ENCODE results near the gene FAM234A.

FAM234A gene

DNA sequence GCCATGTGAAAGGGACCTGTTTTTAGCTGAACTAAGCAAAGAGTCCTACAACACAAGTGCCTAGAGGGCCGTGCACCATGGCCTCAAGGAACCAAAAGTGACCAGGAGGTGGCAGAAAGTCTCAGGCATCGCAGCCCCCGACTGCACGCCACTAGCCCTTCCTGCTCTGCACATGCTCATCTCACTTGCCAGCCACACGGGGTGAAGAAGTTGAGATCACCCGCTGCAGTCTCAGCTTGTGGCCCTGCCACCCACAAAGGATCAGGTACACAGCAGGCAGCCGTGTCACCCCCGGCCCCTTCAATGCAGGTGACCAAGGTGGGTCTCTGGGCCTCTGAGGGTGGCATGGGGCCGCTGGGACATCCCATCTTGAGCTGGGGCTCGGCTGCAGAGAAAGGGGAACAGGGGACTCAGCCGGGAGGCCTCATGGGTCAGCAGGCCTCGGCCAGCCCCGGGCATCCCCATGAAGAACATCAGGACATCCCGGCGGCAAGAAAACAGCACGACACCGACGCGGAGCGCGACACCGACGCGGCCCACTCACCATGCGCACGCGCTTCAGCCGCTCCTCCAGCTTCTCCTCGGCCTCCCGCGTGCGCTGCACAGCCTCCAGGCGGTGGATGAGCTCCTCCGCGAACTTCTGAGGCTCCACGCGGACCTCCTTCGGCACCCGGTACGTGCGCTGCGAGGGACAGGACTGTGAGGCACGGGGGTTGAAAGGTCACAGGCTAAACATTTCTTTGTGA, 69.3 kb downstream of the FAM234A start:
- TF ChIP-seq, protein P1, sequence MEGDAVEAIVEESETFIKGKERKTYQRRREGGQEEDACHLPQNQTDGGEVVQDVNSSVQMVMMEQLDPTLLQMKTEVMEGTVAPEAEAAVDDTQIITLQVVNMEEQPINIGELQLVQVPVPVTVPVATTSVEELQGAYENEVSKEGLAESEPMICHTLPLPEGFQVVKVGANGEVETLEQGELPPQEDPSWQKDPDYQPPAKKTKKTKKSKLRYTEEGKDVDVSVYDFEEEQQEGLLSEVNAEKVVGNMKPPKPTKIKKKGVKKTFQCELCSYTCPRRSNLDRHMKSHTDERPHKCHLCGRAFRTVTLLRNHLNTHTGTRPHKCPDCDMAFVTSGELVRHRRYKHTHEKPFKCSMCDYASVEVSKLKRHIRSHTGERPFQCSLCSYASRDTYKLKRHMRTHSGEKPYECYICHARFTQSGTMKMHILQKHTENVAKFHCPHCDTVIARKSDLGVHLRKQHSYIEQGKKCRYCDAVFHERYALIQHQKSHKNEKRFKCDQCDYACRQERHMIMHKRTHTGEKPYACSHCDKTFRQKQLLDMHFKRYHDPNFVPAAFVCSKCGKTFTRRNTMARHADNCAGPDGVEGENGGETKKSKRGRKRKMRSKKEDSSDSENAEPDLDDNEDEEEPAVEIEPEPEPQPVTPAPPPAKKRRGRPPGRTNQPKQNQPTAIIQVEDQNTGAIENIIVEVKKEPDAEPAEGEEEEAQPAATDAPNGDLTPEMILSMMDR (conservative IDR thresholded peaks at IDR 0.05; ENCODE audit: low read depth, low read length), result peak; percentile 19
- no peak overlapping the region for H3K4me3 ChIP-seq (ENCODE audit: low read length)
- no peak for DNase-seq (ENCODE audit: low read depth)

DNA sequence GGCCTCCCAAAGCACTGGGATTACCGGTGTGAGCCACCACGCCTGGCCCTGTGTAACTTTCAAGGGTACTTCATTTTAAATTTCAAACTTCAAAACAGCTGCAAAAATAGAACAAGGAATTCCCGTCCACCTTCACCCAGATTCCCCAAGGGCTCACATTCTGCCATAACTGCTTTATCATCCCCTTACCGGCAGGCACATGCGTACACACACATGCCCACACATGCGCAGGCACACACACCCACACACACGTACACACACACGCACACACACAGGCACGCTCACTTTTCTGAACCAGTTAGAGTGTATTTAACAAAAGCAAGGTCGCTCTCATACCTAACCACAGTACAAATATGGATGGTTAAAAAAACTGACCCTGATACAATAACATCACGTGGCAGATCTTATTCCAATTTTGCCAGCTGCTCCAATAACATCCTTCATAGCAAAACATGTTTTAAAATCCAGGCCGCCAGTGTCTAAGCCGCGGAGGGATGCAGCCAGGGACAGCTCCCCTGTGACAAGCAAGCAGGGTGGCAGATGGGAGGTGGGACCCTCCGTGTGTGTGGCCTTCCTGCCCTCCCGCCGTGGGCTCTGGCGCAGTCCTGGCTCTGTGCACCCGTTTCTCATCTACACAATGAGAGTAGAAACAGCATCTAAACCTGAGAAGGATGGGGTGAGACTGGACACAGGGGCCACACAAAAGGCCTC, 71.5 kb downstream of the FAM234A start:
- no peak overlapping the region for H3K4me3 ChIP-seq (ENCODE audit: low read length)
- TF ChIP-seq, protein P1 (conservative IDR thresholded peaks at IDR 0.05; ENCODE audit: low read depth, low read length), result no peak
- DNase-seq (ENCODE audit: low read depth), result no peak

DNA sequence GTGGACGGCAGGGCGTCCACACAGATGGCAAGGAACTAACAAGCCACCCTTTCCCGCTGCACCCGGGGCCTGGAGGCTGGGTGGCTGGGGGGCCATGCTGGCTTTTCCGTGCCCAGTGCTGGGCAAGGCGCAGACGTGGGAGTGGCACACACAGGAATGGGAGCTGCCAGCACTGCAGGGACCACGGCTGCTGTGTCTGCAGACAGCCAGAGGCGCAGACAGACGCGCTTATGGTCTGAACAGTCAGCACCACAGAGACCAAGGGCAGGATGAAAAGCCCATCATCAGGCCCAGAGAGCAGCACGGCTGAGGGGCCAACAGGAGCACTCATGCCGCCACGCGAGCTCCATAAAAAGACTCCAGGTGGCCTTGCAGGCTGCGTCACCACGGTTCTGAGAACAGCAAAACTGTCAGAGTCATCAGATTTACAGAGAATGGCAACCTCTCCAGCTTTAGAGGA, 72.3 kb downstream of the FAM234A start:
- TF ChIP-seq, protein P1 (conservative IDR thresholded peaks at IDR 0.05; ENCODE audit: low read depth, low read length), result no peak
- no peak for DNase-seq (ENCODE audit: low read depth)
- no peak overlapping the region for H3K4me3 ChIP-seq (ENCODE audit: low read length)

DNA sequence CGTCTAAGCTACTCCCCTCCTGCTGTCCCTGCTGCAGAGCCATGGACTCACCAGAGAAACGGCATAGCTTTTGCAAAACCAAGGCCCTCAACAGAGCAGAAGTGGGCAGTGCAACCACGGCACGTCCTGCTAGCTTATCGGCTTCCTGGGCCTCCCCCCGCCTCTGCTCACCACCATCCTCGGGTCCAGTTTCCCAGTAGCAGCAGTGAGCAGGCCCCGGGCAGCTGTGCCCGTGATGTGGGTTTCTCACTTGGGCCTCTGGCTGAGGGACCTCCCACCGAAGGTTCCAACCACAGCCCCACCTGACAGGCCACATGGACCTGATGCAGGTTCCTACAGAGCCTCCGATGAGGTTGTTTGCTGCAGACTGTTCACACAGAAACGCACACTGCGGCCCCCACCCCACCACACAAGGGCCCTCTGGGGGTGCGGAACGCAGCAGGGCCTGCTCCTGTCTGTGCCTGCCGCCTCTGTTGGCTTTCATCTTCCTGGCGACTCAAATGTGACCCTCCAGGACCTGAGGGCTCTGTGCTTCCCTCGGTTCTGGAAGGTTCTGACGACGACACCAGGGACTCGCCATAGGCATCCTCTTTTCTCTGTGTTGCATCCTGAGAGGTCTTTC, 73.2 kb downstream of the FAM234A start:
- no peak overlapping the region for H3K4me3 ChIP-seq (ENCODE audit: low read length)
- no peak for DNase-seq (ENCODE audit: low read depth)
- TF ChIP-seq, protein P1 (conservative IDR thresholded peaks at IDR 0.05; ENCODE audit: low read depth, low read length), result no peak

DNA sequence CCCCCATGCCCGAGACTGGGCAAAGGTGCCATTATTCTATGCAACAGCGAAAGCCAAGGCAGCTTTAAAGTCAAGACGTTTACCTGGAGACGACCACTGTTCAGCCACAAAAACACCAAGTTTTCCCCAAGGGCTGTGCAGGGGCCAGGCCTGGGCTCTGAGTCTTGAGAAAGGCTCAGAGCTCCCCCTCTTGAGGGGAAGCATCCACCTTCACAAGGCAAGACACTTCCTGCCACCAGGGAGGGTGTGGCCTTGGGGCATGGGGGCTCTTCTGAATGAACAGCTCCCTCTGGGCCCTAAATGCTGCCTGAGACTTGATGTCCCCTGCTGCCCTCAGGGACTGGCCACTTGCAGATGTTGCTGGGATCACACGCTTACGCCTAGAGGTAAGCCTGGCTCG, 74.9 kb downstream of the FAM234A start:
- H3K4me3 ChIP-seq (ENCODE audit: low read length), result no peak overlapping the region
- TF ChIP-seq, protein P1 (conservative IDR thresholded peaks at IDR 0.05; ENCODE audit: low read depth, low read length), result no peak
- no peak for DNase-seq (ENCODE audit: low read depth)

DNA sequence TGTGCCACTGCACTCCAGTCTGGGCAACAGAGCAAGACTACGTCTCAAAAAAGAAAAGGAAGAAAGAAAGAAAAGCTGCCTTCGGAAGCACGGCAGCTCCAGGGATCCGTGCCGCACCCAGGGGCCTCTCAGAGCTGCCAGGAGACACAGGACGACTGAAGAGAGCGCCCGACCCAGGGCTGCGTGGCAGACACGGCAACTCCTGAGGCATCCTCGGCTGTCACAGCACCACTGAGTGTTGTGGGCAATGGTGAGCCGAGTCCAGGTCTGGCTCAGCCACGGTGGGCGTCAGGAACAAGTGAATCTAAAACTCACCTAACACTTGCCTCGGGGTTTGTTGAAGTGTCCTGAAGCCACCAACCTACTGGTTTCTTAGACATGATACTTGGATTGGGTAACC, 77.1 kb downstream of the FAM234A start:
- TF ChIP-seq, protein P1 (conservative IDR thresholded peaks at IDR 0.05; ENCODE audit: low read depth, low read length), result no peak
- DNase-seq (ENCODE audit: low read depth), result no peak
- no peak overlapping the region for H3K4me3 ChIP-seq (ENCODE audit: low read length)

Data from retinal pigment epithelial cell (primary cell).